ENCODE results near the gene SMIM45.
A peak's percentile ranks its signal among the peaks of the same experiment; 100 is the strongest.

SMIM45 gene

GRCh38 chr22:41983513-41984405 lies 31.8 kb downstream of the SMIM45 start:
- Mint-ChIP-seq H3K27ac (no peak overlapping the region), H3K27me3 (peaks cover 5% of the 10 kb centered on the region), H3K4me3 (no peak overlapping the region), H3K36me3 (ENCODE audit: low read depth) (no peaks in the 10 kb centered on the region), H3K4me1 (ENCODE audit: low read depth) (no peaks in the 10 kb centered on the region), H3K9me3 (no peaks in the 10 kb centered on the region)
- DNase-seq = no peak

GRCh38 chr22:41987276-41987675 lies 35.3 kb downstream of the SMIM45 start:
- Mint-ChIP-seq H3K9me3 (no peaks in the 10 kb centered on the region), H3K27ac (no peak overlapping the region), H3K36me3 (ENCODE audit: low read depth) (no peaks in the 10 kb centered on the region), H3K27me3 (no peaks in the 10 kb centered on the region), H3K4me1 (ENCODE audit: low read depth) (no peaks in the 10 kb centered on the region), H3K4me3 (no peak overlapping the region)
- no peak for DNase-seq

- no peaks in the 10 kb centered on the region for H3K27me3 Mint-ChIP-seq
- DNase-seq = no peak
- no peaks in the 10 kb centered on the region for H3K36me3 Mint-ChIP-seq (ENCODE audit: low read depth)
- no peaks in the 10 kb centered on the region for H3K4me1 Mint-ChIP-seq (ENCODE audit: low read depth)
- H3K9me3 Mint-ChIP-seq = no peaks in the 10 kb centered on the region
- H3K27ac Mint-ChIP-seq = no peak overlapping the region
- no peak overlapping the region for H3K4me3 Mint-ChIP-seq
Measured at GRCh38 chr22:41989246-41989645, 37.3 kb downstream of the SMIM45 start.

DNA sequence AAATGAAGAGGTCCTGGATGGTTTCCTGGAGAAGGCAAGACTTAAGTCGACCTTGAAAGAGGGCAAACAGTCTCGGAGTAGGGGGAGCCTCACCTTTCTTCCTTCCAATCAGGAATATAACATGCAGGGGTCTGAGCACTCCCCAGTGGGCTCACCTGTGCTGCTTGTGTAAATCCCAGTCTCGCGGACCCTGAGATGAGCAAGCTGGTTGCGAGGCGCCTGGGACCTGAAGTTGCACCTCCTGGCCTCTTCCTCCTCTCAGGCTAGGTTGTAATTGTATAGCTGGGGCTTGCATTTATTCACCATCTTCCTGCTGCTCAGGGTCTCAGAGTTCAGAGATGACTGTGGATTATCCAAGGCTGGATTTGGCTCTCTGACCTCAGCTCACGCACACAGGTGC lies 39.2 kb downstream of the SMIM45 start:
- Mint-ChIP-seq H3K27me3 (no peaks in the 10 kb centered on the region), H3K9me3 (no peaks in the 10 kb centered on the region), H3K4me3 (no peak overlapping the region), H3K36me3 (ENCODE audit: low read depth) (no peaks in the 10 kb centered on the region), H3K4me1 (ENCODE audit: low read depth) (no peaks in the 10 kb centered on the region), H3K27ac (no peak overlapping the region)
- DNase-seq = no peak

DNA sequence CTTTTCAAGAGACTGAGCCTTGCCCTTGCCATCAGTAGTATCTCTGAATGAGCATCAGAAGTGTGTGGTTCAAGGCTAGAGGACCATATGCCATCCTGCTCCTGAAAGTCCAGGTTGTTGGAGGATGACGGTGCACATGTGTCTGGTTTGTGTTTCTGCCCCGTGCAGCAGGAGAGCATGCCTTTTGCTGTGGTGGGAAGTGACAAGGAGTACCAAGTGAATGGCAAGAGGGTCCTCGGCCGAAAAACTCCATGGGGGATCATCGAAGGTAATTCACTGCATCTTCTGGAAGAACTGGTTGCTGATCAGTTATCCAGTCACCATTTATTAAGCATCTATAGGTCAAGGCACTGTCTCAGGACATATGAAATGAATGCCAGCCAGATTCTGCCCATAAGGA lies 40.5 kb downstream of the SMIM45 start:
- no peak overlapping the region for H3K4me3 Mint-ChIP-seq
- H3K27ac Mint-ChIP-seq = no peak overlapping the region
- H3K4me1 Mint-ChIP-seq (ENCODE audit: low read depth) = no peaks in the 10 kb centered on the region
- H3K36me3 Mint-ChIP-seq (ENCODE audit: low read depth) = no peaks in the 10 kb centered on the region
- DNase-seq = no peak
- H3K9me3 Mint-ChIP-seq = no peaks in the 10 kb centered on the region
- H3K27me3 Mint-ChIP-seq = no peaks in the 10 kb centered on the region

- Mint-ChIP-seq H3K4me3 (no peak overlapping the region), H3K36me3 (ENCODE audit: low read depth) (peaks cover 3% of the 10 kb centered on the region), H3K4me1 (ENCODE audit: low read depth) (peaks cover 21% of the 10 kb centered on the region), H3K9me3 (peaks cover 8% of the 10 kb centered on the region), H3K27me3 (no peaks in the 10 kb centered on the region), H3K27ac (no peak overlapping the region)
- DNase-seq = no peak
Measured at GRCh38 chr22:41995211-41995610, 43.3 kb downstream of the SMIM45 start.

DNA sequence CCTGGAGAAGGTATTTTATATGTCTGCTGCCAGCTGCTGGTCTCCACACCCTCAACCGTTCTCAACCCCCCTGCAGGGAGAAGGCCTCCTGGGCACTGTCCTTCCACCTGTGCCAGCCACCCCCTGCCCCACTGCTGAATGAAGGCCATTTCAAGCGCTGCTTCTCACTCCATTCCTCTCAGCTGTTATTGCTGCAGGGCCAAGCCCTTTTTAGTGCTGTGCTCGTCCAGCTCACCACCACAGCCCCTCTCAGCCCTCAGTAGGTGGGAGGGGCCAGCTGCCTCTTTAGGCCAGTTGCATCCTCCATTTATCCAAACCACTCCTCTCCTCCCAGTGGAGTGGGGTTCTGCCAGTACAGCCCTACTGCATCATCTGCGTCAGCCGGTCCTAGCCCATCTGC lies 44.9 kb downstream of the SMIM45 start:
- DNase-seq = no peak
- H3K4me3 Mint-ChIP-seq = no peak overlapping the region
- H3K27me3 Mint-ChIP-seq = no peaks in the 10 kb centered on the region
- peaks cover 17% of the 10 kb centered on the region for H3K9me3 Mint-ChIP-seq
- peaks cover 21% of the 10 kb centered on the region for H3K4me1 Mint-ChIP-seq (ENCODE audit: low read depth)
- H3K36me3 Mint-ChIP-seq (ENCODE audit: low read depth) = peaks cover 12% of the 10 kb centered on the region
- H3K27ac Mint-ChIP-seq = no peak overlapping the region

DNA sequence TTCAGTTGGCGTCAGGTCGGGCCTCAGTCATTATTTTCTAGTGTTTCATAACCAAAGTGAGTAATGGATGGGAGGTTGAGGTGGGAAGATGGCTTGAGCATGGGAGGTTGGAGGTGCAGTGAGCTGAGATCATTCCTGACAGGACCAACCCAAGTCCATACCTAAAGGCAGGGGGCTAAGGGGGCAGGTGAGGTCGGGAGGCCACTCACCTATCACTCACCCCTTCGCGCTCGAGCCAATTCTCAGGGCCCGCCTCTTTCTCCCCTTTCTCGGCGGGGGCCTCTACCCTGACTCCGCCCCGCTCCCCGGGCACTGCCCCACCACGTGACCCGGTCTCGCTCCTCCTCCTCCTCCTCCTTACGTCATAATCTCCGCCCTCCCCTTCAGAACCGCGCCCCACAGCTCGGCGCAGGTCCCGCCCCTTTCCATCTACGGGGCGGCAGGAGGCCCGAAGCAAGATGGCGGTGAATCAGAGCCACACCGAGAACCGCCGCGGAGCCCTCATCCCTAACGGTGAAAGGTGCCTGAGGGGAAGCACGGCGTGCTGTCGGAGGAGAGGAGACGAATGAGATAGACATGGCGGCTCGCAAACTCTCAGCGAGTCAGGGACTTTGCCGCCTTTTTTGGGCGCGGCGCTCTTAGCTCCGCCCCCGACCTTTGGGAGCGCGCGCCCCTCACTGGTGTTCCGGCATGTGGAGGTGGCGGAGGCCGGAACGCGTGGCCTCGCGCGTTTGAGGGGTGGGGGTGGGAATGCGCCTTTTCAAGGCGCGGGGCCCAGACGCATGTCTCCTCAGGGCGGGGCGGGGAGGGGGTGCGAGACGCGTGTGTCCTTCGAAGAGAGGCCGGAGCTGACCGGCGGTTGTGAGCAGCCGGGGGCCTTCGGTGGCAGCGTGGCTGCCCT lies 46.7 kb downstream of the SMIM45 start, which contains the start of gene WBP2NL:
Gene WBP2NL (plus strand): TSS at position 428 of the 901 bp plus-strand sequence. CDS start 31 bp downstream, at position 459.
- peak within 1 kb of the TSS; percentile 94 for H3K27ac Mint-ChIP-seq
- H3K4me3 Mint-ChIP-seq = peak within 1 kb of the TSS; percentile 83
- H3K9me3 Mint-ChIP-seq = peaks cover 20% of the 10 kb centered on the region
- H3K27me3 Mint-ChIP-seq = no peaks in the 10 kb centered on the region
- peaks cover 14% of the 10 kb centered on the region for H3K36me3 Mint-ChIP-seq (ENCODE audit: low read depth)
- peaks cover 21% of the 10 kb centered on the region for H3K4me1 Mint-ChIP-seq (ENCODE audit: low read depth)
- peak; percentile 93 for DNase-seq

- Mint-ChIP-seq H3K4me1 (ENCODE audit: low read depth) (peaks cover 22% of the 10 kb centered on the region), H3K27me3 (no peaks in the 10 kb centered on the region), H3K36me3 (ENCODE audit: low read depth) (peaks cover 14% of the 10 kb centered on the region), H3K4me3 (no peak overlapping the region), H3K9me3 (peaks cover 24% of the 10 kb centered on the region), H3K27ac (no peak overlapping the region)
- DNase-seq = no peak
Measured at GRCh38 chr22:42000466-42000865, 48.5 kb downstream of the SMIM45 start.

- Mint-ChIP-seq H3K27me3 (no peaks in the 10 kb centered on the region), H3K4me1 (ENCODE audit: low read depth) (peaks cover 24% of the 10 kb centered on the region), H3K36me3 (ENCODE audit: low read depth) (peaks cover 14% of the 10 kb centered on the region), H3K4me3 (no peak overlapping the region), H3K27ac (no peak overlapping the region), H3K9me3 (peaks cover 27% of the 10 kb centered on the region)
- DNase-seq = no peak
Measured at GRCh38 chr22:42001121-42001520, 49.2 kb downstream of the SMIM45 start.

DNA sequence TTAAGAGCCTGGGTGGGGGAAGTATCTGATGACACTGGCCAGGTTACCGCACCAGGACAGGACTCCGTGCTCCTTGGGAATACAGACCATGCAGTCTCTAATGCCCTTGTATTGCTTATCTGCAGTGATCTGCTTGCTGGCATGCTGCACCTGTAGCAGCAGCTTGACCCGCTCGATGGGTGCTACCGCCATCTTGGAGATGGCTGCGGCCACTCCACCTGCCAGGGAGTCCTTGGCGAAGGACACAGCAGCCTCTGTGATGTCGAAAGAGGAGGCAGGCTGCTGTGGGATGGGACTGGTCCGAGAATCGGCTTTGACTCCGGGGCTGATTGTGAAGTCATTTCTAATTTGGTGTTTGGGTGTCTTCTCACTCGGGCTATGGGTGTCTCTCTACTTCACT lies 49.8 kb downstream of the SMIM45 start:
- H3K27me3 Mint-ChIP-seq = no peaks in the 10 kb centered on the region
- H3K9me3 Mint-ChIP-seq = peaks cover 27% of the 10 kb centered on the region
- peaks cover 24% of the 10 kb centered on the region for H3K4me1 Mint-ChIP-seq (ENCODE audit: low read depth)
- no peak for DNase-seq
- H3K27ac Mint-ChIP-seq = no peak overlapping the region
- no peak overlapping the region for H3K4me3 Mint-ChIP-seq
- peaks cover 14% of the 10 kb centered on the region for H3K36me3 Mint-ChIP-seq (ENCODE audit: low read depth)

- Mint-ChIP-seq H3K4me1 (ENCODE audit: low read depth) (peaks cover 3% of the 10 kb centered on the region), H3K9me3 (peaks cover 31% of the 10 kb centered on the region), H3K36me3 (ENCODE audit: low read depth) (peaks cover 3% of the 10 kb centered on the region), H3K27me3 (peaks cover 8% of the 10 kb centered on the region), H3K27ac (no peak overlapping the region), H3K4me3 (no peak overlapping the region)
- DNase-seq = no peak
Measured at GRCh38 chr22:42007922-42008321, 56.0 kb downstream of the SMIM45 start.

All from activated T-cell treated with anti-CD3 and anti-CD28 coated beads, Interleukin-2, amount 50 U/mL, for 24 hours (primary cell).